OCI-LY7 (cell line): Measurements from ENCODE around the gene URM1. TPM values are rescaled to one million over a fixed set of nuclear protein-coding genes. Genes with fewer than 3 reads are reported as not detected.

Experiments used
- BruUV-seq: library from RNA; stranded (reverse); fragments of 400-500 nt; replicated peaks from 2 replicates; lab custom pipeline; 2021; lab: Mats Ljungman, UMichigan
- CTCF ChIA-PET: fragments of 300-600 bp; sonication (Branson Sonifier 250); formaldehyde crosslinking; loops from one replicate; lab custom pipeline; 2022; ENCODE audit warnings: antibody characterized with exemption; ENCODE audit not compliant: unreplicated experiment; lab: Charles Lee
- POLR2A ChIA-PET: fragments of 300-600 bp; sonication (Branson Sonifier 250); formaldehyde crosslinking; loops from one replicate; lab custom pipeline; 2022; ENCODE audit warnings: antibody characterized with exemption; lab: Charles Lee
- DNase-seq: peaks from one replicate; pipeline ENCODE4 v3.0.0-alpha.2; 2015; ENCODE audit warnings: low spot score
- H2AFZ ChIP-seq: fragments of 200-600 bp; sonication (generic), shearing (Covaris generic); 2 replicates; pipeline ENCODE4 v1.6.1; 2014; ENCODE audit warnings: mild to moderate bottlenecking, antibody characterized with exemption, low read length, moderate library complexity
- H3K27ac ChIP-seq: fragments of 200-600 bp; sonication (generic); 2 replicates; pipeline ENCODE4 v1.5.1; 2014; ENCODE audit warnings: mixed run types, low read depth, mild to moderate bottlenecking, moderate library complexity, low read length, inconsistent platforms; ENCODE audit not compliant: poor library complexity, severe bottlenecking
- H3K36me3 ChIP-seq: fragments of 200-600 bp; sonication (generic); 2 replicates; pipeline ENCODE4 v1.6.1; 2014; ENCODE audit warnings: mild to moderate bottlenecking, antibody characterized with exemption, low read length, moderate library complexity, mixed read lengths; ENCODE audit not compliant: insufficient read depth
- H3K4me1 ChIP-seq: fragments of 200-600 bp; sonication (generic); 2 replicates; pipeline ENCODE4 v1.5.1; 2014; ENCODE audit warnings: mild to moderate bottlenecking, low read length; ENCODE audit not compliant: insufficient read depth, poor library complexity, severe bottlenecking
- H3K4me2 ChIP-seq: fragments of 200-600 bp; sonication (generic); 2 replicates; pipeline ENCODE4 v1.6.1; 2014; ENCODE audit warnings: mild to moderate bottlenecking, low read length
- H3K4me3 ChIP-seq: fragments of 200-600 bp; sonication (generic); 2 replicates; pipeline ENCODE4 v1.5.1; 2014; ENCODE audit warnings: mild to moderate bottlenecking, low read depth, low read length; ENCODE audit not compliant: poor library complexity, severe bottlenecking
- H3K79me2 ChIP-seq: fragments of 200-600 bp; sonication (generic); 2 replicates; pipeline ENCODE4 v1.6.1; 2016; ENCODE audit warnings: low read depth, mild to moderate bottlenecking, low read length, moderate library complexity, mixed read lengths; ENCODE audit not compliant: insufficient read depth
- H3K9me2 ChIP-seq: fragments of 200-600 bp; sonication (generic); 2 replicates; pipeline ENCODE4 v1.6.1; 2016; ENCODE audit warnings: mild to moderate bottlenecking, low read length, mixed read lengths; ENCODE audit not compliant: insufficient read depth
- H3K9me3 ChIP-seq: fragments of 200-600 bp; sonication (generic); 2 replicates; pipeline ENCODE4 v1.6.1; 2014; ENCODE audit warnings: mild to moderate bottlenecking, mixed run types, low read length, mixed read lengths
- H4K20me1 ChIP-seq: fragments of 200-600 bp; sonication (generic); 2 replicates; pipeline ENCODE4 v1.6.1; 2014; ENCODE audit warnings: mild to moderate bottlenecking, antibody characterized with exemption, low read length, moderate library complexity, mixed read lengths; ENCODE audit not compliant: insufficient read depth
- CTCF ChIP-seq: fragments of 200-600 bp; sonication (generic); conservative IDR thresholded peaks from 2 replicates; pipeline ENCODE4 v1.5.1; 2014; ENCODE audit warnings: mild to moderate bottlenecking, antibody characterized with exemption, low read length, moderate library complexity, mixed read lengths
- EZH2phosphoT487 ChIP-seq: fragments of 200-600 bp; sonication (generic); IDR thresholded peaks from 2 replicates; pipeline ENCODE4 v1.6.1; 2018; ENCODE audit warnings: low read depth, borderline replicate concordance, mild to moderate bottlenecking, mixed run types, antibody characterized with exemption, low read length, moderate library complexity, mixed read lengths
- intact Hi-C: fragments of 100-400 bp; cut with micrococcal nuclease; formaldehyde crosslinking; loops from one replicate; pipeline ENCODE4 v1.10.0; 2022; ENCODE audit not compliant: unreplicated experiment
- total RNA-seq, 2 experiments: library from RNA; depleted of rRNA in 1 of 2; stranded (reverse); fragments of >200 nt in 1 of 2; shearing (Covaris generic) in 1 of 2; gene quantifications; 2 replicates each; pipeline ENCODE4 v1.2.3, GENCODE V29; 2014 to 2022

The URM1 gene
- total RNA-seq, 2 experiments from 2014 or later = 58.5 to 60.8 TPM

GRCh38 chr9:128355451-128355850, 15.7 kb upstream of the URM1 start:
- ChIA-PET CTCF (no interaction called here), POLR2A (interaction anchor here (0.6 kb wide), 1 partner anchor 61 kb away, joined by 4 read pairs; no protein-coding TSS in a partner anchor)
- H3K4me2 ChIP-seq = no peak overlapping the region
- no peak for DNase-seq
- no peak overlapping the region for H3K27ac ChIP-seq
- no peak overlapping the region for H2AFZ ChIP-seq
- intact Hi-C loops = no loop called here
- TF ChIP-seq EZH2phosphoT487 (no peak), CTCF (no peak)
- H3K4me1 ChIP-seq = no peaks in the 10 kb centered on the region
- no peaks in the 10 kb centered on the region for H3K9me3 ChIP-seq
- peaks cover 14% of the 10 kb centered on the region for H3K36me3 ChIP-seq
- no peaks in the 10 kb centered on the region for H3K79me2 ChIP-seq
- H3K4me3 ChIP-seq = no peak overlapping the region
- no peaks in the 10 kb centered on the region for H3K9me2 ChIP-seq
- BruUV-seq = no TSS peak
- H4K20me1 ChIP-seq = no peaks in the 10 kb centered on the region

- no peak overlapping the region for H3K4me3 ChIP-seq
- intact Hi-C loops = no loop called here
- TF ChIP-seq EZH2phosphoT487 (no peak), CTCF (no peak)
- no peaks in the 10 kb centered on the region for H3K4me1 ChIP-seq
- H3K36me3 ChIP-seq = peaks cover 14% of the 10 kb centered on the region; the same call in 1 of the 2 replicates
- CTCF ChIA-PET = no interaction called here
- no peaks in the 10 kb centered on the region for H3K79me2 ChIP-seq
- no peak overlapping the region for H3K4me2 ChIP-seq
- no peaks in the 10 kb centered on the region for H3K9me2 ChIP-seq
- POLR2A ChIA-PET = interaction anchor here (0.6 kb wide), 1 partner anchor 90 kb away, joined by 5 read pairs; no protein-coding TSS in a partner anchor
- no peaks in the 10 kb centered on the region for H4K20me1 ChIP-seq
- no peak overlapping the region for H2AFZ ChIP-seq
- DNase-seq = no peak
- H3K27ac ChIP-seq = no peak overlapping the region
- H3K9me3 ChIP-seq = no peaks in the 10 kb centered on the region
- BruUV-seq = no TSS peak
Observed at GRCh38 chr9:128358090-128358489, 13.1 kb upstream of the URM1 start.

- Histone ChIP-seq H3K9me3 (no peaks in the 10 kb centered on the region), H2AFZ (no peak overlapping the region), H3K79me2 (no peaks in the 10 kb centered on the region), H3K4me1 (no peaks in the 10 kb centered on the region), H3K27ac (no peak overlapping the region), H4K20me1 (no peaks in the 10 kb centered on the region), H3K4me3 (no peak overlapping the region), H3K36me3 (peaks cover 14% of the 10 kb centered on the region; the same call in 1 of the 2 replicates), H3K4me2 (no peak overlapping the region), H3K9me2 (no peaks in the 10 kb centered on the region)
- BruUV-seq = no TSS peak
- CTCF ChIA-PET = interaction anchor here (0.6 kb wide), 1 partner anchor 12 kb away, joined by 9 read pairs; the partner anchor contains the start of gene URM1
- DNase-seq = no peak
- TF ChIP-seq EZH2phosphoT487 (no peak), CTCF (no peak)
- intact Hi-C loops = no loop called here
- POLR2A ChIA-PET = no interaction called here
Observed at GRCh38 chr9:128358861-128359260, 12.3 kb upstream of the URM1 start.
